Lower leg skin (tissue), 4 donors: ENCODE data around the gene DNAJC16. TPM values are rescaled to one million over a fixed set of nuclear protein-coding genes. Genes with fewer than 3 reads are reported as not detected.

ENCODE experiments used
- DNase-seq, 2 donors: peaks; one replicate each; pipeline ENCODE4 v3.0.0-alpha.2; 2019; ENCODE audit warnings: low spot score in 2 of 2
- H3K4me3 ChIP-seq: fragments of 200-600 bp; sonication (generic); 2 replicates; pipeline ENCODE4 v1.5.1; 2017; ENCODE audit warnings: mild to moderate bottlenecking, low read depth; ENCODE audit not compliant: poor library complexity, severe bottlenecking
- CTCF ChIP-seq, 3 donors: fragments of 450-650 bp; IDR thresholded peaks; one replicate each; pipeline ENCODE4 v1.5.1; 2016; ENCODE audit warnings: antibody characterized with exemption in 3 of 3, mild to moderate bottlenecking in 3 of 3, moderate library complexity in 2 of 3
- POLR2A ChIP-seq, 2 donors: fragments of 450-650 bp; IDR thresholded peaks; one replicate each; pipeline ENCODE4 v1.6.1; 2016 to 2017; ENCODE audit warnings: antibody characterized with exemption in 2 of 2, mild to moderate bottlenecking in 1 of 2, moderate library complexity in 1 of 2
- WGBS, 2 donors: methylation state at CpG; one replicate each; pipeline ENCODE4 v1.1.5; 2018; 5-methylcytosine and 5-hydroxymethylcytosine counted together
- intact Hi-C: fragments of 100-400 bp; cut with DNase I; formaldehyde crosslinking; loops from one replicate; pipeline ENCODE4 v1.15.0; 2023; ENCODE audit warnings: low total_unique reads
- total RNA-seq, 4 donors: library from RNA; depleted of rRNA; stranded (reverse); fragments of >200 nt; gene quantifications; one replicate each; pipeline ENCODE4 v1.1.0, GENCODE V29; 2016

DNAJC16 gene
- total RNA-seq, 4 donors from 2014 or later: 14.3 to 20.0 (median 19.7) TPM

GRCh38 chr1:15570861-15571260 lies 44.2 kb downstream of the DNAJC16 start:
- DNase-seq: no peak
- TF ChIP-seq CTCF (IDR thresholded peaks at IDR 0.05): no peak
- no peak for TF ChIP-seq POLR2A (IDR thresholded peaks at IDR 0.05)
- 79 to 88% methylated on average over 1 of the region's 1 CpG for WGBS, 2 donors
- intact Hi-C loops: no loop called here
- H3K4me3 ChIP-seq: no peak overlapping the region

GRCh38 chr1:15571266-15571665 lies 44.6 kb downstream of the DNAJC16 start:
- TF ChIP-seq CTCF (IDR thresholded peaks at IDR 0.05) (no peak), POLR2A (IDR thresholded peaks at IDR 0.05) (no peak)
- intact Hi-C loops: no loop called here
- H3K4me3 ChIP-seq: no peak overlapping the region
- no peak for DNase-seq

GRCh38 chr1:15573477-15573876 lies 46.8 kb downstream of the DNAJC16 start:
- H3K4me3 ChIP-seq: no peak overlapping the region
- intact Hi-C loops: no loop called here
- TF ChIP-seq POLR2A (IDR thresholded peaks at IDR 0.05): no peak
- no peak for TF ChIP-seq CTCF (IDR thresholded peaks at IDR 0.05)
- WGBS, 2 donors: 66 to 78% methylated on average over 9 of the region's 9 CpGs
- DNase-seq: no peak

- TF ChIP-seq CTCF (IDR thresholded peaks at IDR 0.05) (no peak), POLR2A (IDR thresholded peaks at IDR 0.05) (no peak)
- H3K4me3 ChIP-seq: no peak overlapping the region
- no peak for DNase-seq
- intact Hi-C loops: no loop called here
- 80 to 86% methylated on average over 6 of the region's 6 CpGs for WGBS, 2 donors
Measured at GRCh38 chr1:15574741-15575140, 48.1 kb downstream of the DNAJC16 start.

GRCh38 chr1:15575549-15576150 lies 49.0 kb downstream of the DNAJC16 start:
- 93 to 96% methylated on average over 7 of the region's 7 CpGs for WGBS, 2 donors
- intact Hi-C loops: no loop called here
- DNase-seq: no peak
- TF ChIP-seq CTCF (IDR thresholded peaks at IDR 0.05): no peak
- TF ChIP-seq POLR2A (IDR thresholded peaks at IDR 0.05): no peak
- no peak overlapping the region for H3K4me3 ChIP-seq

GRCh38 chr1:15577691-15578090 lies 51.0 kb downstream of the DNAJC16 start:
- 55 to 85% methylated on average over 4 of the region's 4 CpGs for WGBS, 2 donors
- TF ChIP-seq POLR2A (IDR thresholded peaks at IDR 0.05) (no peak), CTCF (IDR thresholded peaks at IDR 0.05) (no peak)
- intact Hi-C loops: no loop called here
- no peak for DNase-seq
- H3K4me3 ChIP-seq: no peak overlapping the region
